Hematopoietic multipotent progenitor cell (in vitro differentiated cells): ENCODE data around the gene ERF. TPM values are rescaled to one million over a fixed set of nuclear protein-coding genes. Genes with fewer than 3 reads are reported as not detected.
A peak's percentile ranks its signal among the peaks of the same experiment; 100 is the strongest.

Experiments used
- DNase-seq, 3 donors: peaks; one replicate each; pipeline ENCODE4 v3.0.0-alpha.2; 2011 to 2015; ENCODE audit warnings: low read depth in 2 of 3, low spot score in 2 of 3
- total RNA-seq: library from RNA; depleted of rRNA; stranded (reverse); fragments of >200 nt; gene quantifications from one replicate; pipeline ENCODE4 v1.2.3, GENCODE V29; 2012

The ERF gene
- total RNA-seq, 1 donor: 39.0 TPM

GRCh38 chr19:42255766-42256745 is 1.1 kb upstream of the ERF start:
- DNase-seq: no peak

GRCh38 chr19:42254089-42254849 is 659 bp downstream of the ERF start:
- DNase-seq: peak in 2 of 3 donors; percentile 80 to 90

GRCh38 chr19:42253245-42254088 is 1.5 kb downstream of the ERF start:
- DNase-seq: peak in 1 of 3 donors; percentile 68

- DNase-seq: no peak
Observed at GRCh38 chr19:42252365-42253244, 2.3 kb downstream of the ERF start.

- no peak for DNase-seq
Observed at GRCh38 chr19:42251572-42252358, 3.2 kb downstream of the ERF start.

GRCh38 chr19:42250666-42251531 is 4.0 kb downstream of the ERF start:
- DNase-seq: peak in 1 of 3 donors; percentile 54

- DNase-seq: no peak
Observed at GRCh38 chr19:42250183-42250665, 4.7 kb downstream of the ERF start.

GRCh38 chr19:42249769-42250168 is 5.2 kb downstream of the ERF start:
- no peak for DNase-seq

- DNase-seq: no peak
Observed at GRCh38 chr19:42249149-42249750, 5.7 kb downstream of the ERF start.

GRCh38 chr19:42248270-42249148 is 6.4 kb downstream of the ERF start:
- no peak for DNase-seq

GRCh38 chr19:42247640-42248199 is 7.2 kb downstream of the ERF start:
- no peak for DNase-seq

- no peak for DNase-seq
Observed at GRCh38 chr19:42246922-42247639, 7.8 kb downstream of the ERF start.

GRCh38 chr19:42246143-42246921 is 8.6 kb downstream of the ERF start:
- no peak for DNase-seq

- DNase-seq: no peak
Observed at GRCh38 chr19:42245231-42245630, 9.7 kb downstream of the ERF start.
